ENCODE data around the gene TNF. TPM values are rescaled to one million over a fixed set of nuclear protein-coding genes. Genes with fewer than 3 reads are reported as not detected.
A peak's percentile ranks its signal among the peaks of the same experiment; 100 is the strongest.

TNF gene
- total RNA-seq, 1 experiment from 2014 or later: not detected

DNA sequence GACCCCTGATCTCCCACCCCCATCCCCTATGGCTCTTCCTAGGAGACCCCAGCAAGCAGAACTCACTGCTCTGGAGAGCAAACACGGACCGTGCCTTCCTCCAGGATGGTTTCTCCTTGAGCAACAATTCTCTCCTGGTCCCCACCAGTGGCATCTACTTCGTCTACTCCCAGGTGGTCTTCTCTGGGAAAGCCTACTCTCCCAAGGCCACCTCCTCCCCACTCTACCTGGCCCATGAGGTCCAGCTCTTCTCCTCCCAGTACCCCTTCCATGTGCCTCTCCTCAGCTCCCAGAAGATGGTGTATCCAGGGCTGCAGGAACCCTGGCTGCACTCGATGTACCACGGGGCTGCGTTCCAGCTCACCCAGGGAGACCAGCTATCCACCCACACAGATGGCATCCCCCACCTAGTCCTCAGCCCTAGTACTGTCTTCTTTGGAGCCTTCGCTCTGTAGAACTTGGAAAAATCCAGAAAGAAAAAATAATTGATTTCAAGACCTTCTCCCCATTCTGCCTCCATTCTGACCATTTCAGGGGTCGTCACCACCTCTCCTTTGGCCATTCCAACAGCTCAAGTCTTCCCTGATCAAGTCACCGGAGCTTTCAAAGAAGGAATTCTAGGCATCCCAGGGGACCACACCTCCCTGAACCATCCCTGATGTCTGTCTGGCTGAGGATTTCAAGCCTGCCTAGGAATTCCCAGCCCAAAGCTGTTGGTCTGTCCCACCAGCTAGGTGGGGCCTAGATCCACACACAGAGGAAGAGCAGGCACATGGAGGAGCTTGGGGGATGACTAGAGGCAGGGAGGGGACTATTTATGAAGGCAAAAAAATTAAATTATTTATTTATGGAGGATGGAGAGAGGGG is 1.9 kb upstream of the TNF start:
- no peak for DNase-seq
- Histone ChIP-seq H3K27ac (no peak overlapping the region), H3K9me3 (replicated peaks) (no peaks in the 10 kb centered on the region)

DNA sequence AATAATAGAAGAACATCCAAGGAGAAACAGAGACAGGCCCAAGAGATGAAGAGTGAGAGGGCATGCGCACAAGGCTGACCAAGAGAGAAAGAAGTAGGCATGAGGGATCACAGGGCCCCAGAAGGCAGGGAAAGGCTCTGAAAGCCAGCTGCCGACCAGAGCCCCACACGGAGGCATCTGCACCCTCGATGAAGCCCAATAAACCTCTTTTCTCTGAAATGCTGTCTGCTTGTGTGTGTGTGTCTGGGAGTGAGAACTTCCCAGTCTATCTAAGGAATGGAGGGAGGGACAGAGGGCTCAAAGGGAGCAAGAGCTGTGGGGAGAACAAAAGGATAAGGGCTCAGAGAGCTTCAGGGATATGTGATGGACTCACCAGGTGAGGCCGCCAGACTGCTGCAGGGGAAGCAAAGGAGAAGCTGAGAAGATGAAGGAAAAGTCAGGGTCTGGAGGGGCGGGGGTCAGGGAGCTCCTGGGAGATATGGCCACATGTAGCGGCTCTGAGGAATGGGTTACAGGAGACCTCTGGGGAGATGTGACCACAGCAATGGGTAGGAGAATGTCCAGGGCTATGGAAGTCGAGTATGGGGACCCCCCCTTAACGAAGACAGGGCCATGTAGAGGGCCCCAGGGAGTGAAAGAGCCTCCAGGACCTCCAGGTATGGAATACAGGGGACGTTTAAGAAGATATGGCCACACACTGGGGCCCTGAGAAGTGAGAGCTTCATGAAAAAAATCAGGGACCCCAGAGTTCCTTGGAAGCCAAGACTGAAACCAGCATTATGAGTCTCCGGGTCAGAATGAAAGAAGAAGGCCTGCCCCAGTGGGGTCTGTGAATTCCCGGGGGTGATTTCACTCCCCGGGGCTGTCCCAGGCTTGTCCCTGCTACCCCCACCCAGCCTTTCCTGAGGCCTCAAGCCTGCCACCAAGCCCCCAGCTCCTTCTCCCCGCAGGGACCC is 981 bp upstream of the TNF start:
- no peak overlapping the region for H3K27ac ChIP-seq
- no peak for DNase-seq
- H3K9me3 ChIP-seq (replicated peaks): no peaks in the 10 kb centered on the region
- H3K4me1 ChIP-seq: no peaks in the 10 kb centered on the region
- no peaks in the 10 kb centered on the region for H3K36me3 ChIP-seq
- H3K27me3 ChIP-seq: peaks cover 14% of the 10 kb centered on the region; the same call in 1 of the 2 replicates
- H3K4me3 ChIP-seq: no peak overlapping the region

More for the DNA sequence above, 1.9 kb upstream of the TNF start:
- H3K4me3 ChIP-seq: no peak overlapping the region
- peaks cover 14% of the 10 kb centered on the region; the same call in 1 of the 2 replicates for H3K27me3 ChIP-seq
- no peaks in the 10 kb centered on the region for H3K36me3 ChIP-seq
- H3K4me1 ChIP-seq: no peaks in the 10 kb centered on the region

GRCh38 chr6:31575952-31576685 is 754 bp downstream of the TNF start:
- Histone ChIP-seq H3K9me3 (replicated peaks) (no peaks in the 10 kb centered on the region), H3K27ac (no peak overlapping the region), H3K4me3 (no peak overlapping the region), H3K36me3 (no peaks in the 10 kb centered on the region), H3K27me3 (peaks cover 14% of the 10 kb centered on the region; the same call in 1 of the 2 replicates), H3K4me1 (no peaks in the 10 kb centered on the region)
- DNase-seq: peak; percentile 7 to 21

DNA sequence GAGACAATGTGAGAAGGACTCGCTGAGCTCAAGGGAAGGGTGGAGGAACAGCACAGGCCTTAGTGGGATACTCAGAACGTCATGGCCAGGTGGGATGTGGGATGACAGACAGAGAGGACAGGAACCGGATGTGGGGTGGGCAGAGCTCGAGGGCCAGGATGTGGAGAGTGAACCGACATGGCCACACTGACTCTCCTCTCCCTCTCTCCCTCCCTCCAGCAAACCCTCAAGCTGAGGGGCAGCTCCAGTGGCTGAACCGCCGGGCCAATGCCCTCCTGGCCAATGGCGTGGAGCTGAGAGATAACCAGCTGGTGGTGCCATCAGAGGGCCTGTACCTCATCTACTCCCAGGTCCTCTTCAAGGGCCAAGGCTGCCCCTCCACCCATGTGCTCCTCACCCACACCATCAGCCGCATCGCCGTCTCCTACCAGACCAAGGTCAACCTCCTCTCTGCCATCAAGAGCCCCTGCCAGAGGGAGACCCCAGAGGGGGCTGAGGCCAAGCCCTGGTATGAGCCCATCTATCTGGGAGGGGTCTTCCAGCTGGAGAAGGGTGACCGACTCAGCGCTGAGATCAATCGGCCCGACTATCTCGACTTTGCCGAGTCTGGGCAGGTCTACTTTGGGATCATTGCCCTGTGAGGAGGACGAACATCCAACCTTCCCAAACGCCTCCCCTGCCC is 1.7 kb downstream of the TNF start:
- peaks cover 5% of the 10 kb centered on the region; the same call in 1 of the 2 replicates for H3K27me3 ChIP-seq
- no peaks in the 10 kb centered on the region for H3K4me1 ChIP-seq
- no peak overlapping the region for H3K27ac ChIP-seq
- H3K4me3 ChIP-seq: no peak overlapping the region
- H3K36me3 ChIP-seq: no peaks in the 10 kb centered on the region
- H3K9me3 ChIP-seq (replicated peaks): no peaks in the 10 kb centered on the region
- no peak for DNase-seq

DNA sequence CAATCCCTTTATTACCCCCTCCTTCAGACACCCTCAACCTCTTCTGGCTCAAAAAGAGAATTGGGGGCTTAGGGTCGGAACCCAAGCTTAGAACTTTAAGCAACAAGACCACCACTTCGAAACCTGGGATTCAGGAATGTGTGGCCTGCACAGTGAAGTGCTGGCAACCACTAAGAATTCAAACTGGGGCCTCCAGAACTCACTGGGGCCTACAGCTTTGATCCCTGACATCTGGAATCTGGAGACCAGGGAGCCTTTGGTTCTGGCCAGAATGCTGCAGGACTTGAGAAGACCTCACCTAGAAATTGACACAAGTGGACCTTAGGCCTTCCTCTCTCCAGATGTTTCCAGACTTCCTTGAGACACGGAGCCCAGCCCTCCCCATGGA is 2.2 kb downstream of the TNF start:
- no peaks in the 10 kb centered on the region for H3K9me3 ChIP-seq (replicated peaks)
- DNase-seq: no peak
- peaks cover 2% of the 10 kb centered on the region; the same call in 1 of the 2 replicates for H3K27me3 ChIP-seq
- no peak overlapping the region for H3K27ac ChIP-seq
- H3K4me1 ChIP-seq: no peaks in the 10 kb centered on the region
- H3K36me3 ChIP-seq: no peaks in the 10 kb centered on the region
- H3K4me3 ChIP-seq: no peak overlapping the region

DNA sequence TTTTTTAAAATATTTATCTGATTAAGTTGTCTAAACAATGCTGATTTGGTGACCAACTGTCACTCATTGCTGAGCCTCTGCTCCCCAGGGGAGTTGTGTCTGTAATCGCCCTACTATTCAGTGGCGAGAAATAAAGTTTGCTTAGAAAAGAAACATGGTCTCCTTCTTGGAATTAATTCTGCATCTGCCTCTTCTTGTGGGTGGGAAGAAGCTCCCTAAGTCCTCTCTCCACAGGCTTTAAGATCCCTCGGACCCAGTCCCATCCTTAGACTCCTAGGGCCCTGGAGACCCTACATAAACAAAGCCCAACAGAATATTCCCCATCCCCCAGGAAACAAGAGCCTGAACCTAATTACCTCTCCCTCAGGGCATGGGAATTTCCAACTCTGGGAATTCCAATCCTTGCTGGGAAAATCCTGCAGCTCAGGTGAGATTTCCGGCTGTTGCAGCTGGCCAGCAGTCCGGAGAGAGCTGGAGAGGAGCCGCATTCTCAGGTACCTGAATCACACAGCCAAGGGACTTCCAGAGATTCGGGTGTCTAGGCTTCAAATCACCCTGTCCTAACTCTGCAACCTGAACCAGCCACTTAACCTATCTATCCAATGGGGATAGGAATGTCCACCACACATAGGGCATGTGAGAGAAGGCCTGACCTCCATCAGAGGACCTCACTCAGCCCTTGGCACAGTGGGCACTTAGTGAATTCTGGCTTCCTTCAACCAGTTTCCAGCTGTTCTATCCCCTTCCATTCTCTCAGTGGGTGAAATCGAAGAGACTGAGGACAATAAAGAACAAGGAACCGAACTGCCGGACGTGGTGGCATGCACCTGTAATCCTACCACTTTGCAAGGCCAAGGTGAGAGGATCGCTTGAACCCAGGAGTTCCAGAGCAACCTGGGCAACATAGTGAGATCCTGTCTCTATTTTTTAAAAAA is 3.1 kb downstream of the TNF start:
- Histone ChIP-seq H3K4me1 (no peaks in the 10 kb centered on the region), H3K27me3 (no peaks in the 10 kb centered on the region; the same call in 1 of the 2 replicates), H3K27ac (no peak overlapping the region), H3K4me3 (no peak overlapping the region), H3K36me3 (no peaks in the 10 kb centered on the region), H3K9me3 (replicated peaks) (no peaks in the 10 kb centered on the region)
- DNase-seq: no peak

- Histone ChIP-seq H3K27ac (no peak overlapping the region), H3K36me3 (no peaks in the 10 kb centered on the region), H3K4me1 (no peaks in the 10 kb centered on the region), H3K4me3 (no peak overlapping the region), H3K27me3 (no peaks in the 10 kb centered on the region; the same call in 1 of the 2 replicates), H3K9me3 (replicated peaks) (no peaks in the 10 kb centered on the region)
- no peak for DNase-seq
These were observed 3.7 kb downstream of the TNF start for GRCh38 chr6:31579119-31579505.

DNA sequence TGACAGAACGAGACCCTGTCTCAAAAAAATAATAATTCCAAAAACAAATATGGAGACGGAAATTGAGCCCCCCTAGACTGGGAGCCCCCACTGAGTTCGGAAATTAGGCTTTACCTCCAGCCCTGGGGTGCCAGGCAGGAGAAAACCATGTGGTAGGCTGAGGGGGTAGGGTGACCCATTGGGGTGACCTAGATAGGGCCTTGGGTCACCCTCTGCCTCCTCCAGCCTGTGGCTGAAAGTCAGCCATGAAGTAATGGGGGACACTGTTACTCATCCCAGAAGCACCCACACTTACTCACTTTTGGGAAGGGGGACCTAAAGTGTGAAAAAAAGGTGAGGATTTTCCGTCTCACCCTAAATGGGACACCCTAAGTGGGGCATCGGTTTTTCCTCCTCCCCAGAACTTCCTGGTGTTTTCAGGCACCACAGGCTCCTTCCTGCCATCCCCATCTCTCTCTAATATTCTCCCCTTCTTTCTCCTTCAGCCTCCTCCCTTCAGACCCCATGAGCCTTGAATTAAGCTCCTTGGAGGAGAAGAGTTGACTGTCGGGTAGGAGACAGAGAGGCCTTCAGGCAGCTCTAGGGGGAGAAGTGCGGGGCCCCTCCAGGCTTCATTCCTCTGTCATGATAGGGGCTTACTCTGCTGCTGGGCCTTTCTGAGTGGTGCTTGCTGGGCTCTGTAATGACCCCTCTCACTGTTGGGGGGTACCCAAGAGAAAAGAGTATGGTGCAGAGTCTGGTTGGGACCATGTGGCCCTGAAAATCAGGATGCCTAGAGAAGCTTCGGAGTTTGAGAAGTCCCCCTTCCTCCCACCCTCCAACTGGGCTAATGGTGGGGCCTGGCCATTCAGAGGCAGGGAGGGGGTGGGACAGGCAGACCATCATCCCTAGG is 4.4 kb downstream of the TNF start:
- Histone ChIP-seq H3K4me1 (no peaks in the 10 kb centered on the region), H3K27me3 (no peaks in the 10 kb centered on the region; the same call in 1 of the 2 replicates), H3K36me3 (no peaks in the 10 kb centered on the region), H3K9me3 (replicated peaks) (no peaks in the 10 kb centered on the region), H3K27ac (no peak overlapping the region), H3K4me3 (no peak overlapping the region)
- no peak for DNase-seq

DNA sequence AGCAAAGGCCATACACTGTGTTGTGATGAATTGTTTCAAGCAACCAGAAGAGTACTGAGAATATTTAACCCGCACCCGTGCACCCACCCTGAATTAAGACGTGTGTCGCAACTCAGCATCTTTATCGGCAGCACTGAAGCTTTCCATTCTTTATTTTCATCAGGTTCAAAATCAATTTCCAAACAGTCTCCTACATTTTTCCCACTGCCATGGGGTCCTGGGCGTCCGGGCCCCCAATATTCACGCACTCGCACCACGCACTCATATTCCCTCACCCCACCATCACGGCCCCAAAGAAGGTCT is 5.0 kb downstream of the TNF start:
- H3K27me3 ChIP-seq: no peaks in the 10 kb centered on the region; the same call in 1 of the 2 replicates
- no peak for DNase-seq
- no peaks in the 10 kb centered on the region for H3K9me3 ChIP-seq (replicated peaks)
- H3K4me3 ChIP-seq: peak overlapping the region; percentile 64
- H3K27ac ChIP-seq: no peak overlapping the region
- H3K36me3 ChIP-seq: no peaks in the 10 kb centered on the region
- no peaks in the 10 kb centered on the region for H3K4me1 ChIP-seq

DNA sequence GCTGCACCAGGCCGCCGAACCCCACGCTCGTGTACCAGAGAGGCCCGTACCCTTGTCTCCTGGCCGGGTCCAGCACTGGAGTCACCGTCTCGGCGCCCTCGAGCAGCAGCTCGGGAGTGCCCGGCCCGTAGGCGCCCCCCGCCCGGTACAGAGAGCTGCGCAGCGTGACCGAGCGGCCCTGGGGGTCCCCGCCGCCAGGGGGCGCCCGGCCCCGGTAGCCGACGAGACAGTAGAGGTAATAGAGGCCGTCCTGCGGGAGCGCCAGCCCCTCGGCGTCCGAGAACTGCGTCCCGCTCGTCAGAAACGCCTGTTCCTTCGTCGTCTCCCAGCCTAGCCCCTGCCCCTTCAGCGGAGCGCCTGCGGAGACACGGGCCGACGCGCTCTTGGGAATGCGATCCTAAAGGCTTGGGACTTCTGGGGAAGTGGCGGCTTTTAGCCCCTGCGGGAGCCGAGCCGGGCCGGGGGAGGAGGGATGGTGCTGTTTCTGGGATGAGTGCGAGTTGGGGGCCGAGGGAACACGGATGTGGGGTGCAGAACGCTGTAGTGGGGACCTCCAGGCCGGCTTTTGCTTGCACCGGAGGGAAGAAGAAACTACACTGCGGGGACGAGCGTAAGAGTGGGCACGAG is 5.6 kb downstream of the TNF start:
- Histone ChIP-seq H3K36me3 (no peaks in the 10 kb centered on the region), H3K4me3 (peak overlapping the region; percentile 64), H3K9me3 (replicated peaks) (no peaks in the 10 kb centered on the region), H3K27ac (no peak overlapping the region), H3K4me1 (no peaks in the 10 kb centered on the region), H3K27me3 (no peaks in the 10 kb centered on the region)
- peak; percentile 82 to 83 for DNase-seq

GRCh38 chr6:31581434-31582229 is 6.3 kb downstream of the TNF start:
- DNase-seq: peak in 1 of 2 experiments; percentile 10
- H3K27me3 ChIP-seq: no peaks in the 10 kb centered on the region
- H3K4me1 ChIP-seq: no peaks in the 10 kb centered on the region
- no peaks in the 10 kb centered on the region for H3K36me3 ChIP-seq
- H3K9me3 ChIP-seq (replicated peaks): no peaks in the 10 kb centered on the region
- peak overlapping the region; percentile 64 for H3K4me3 ChIP-seq
- H3K27ac ChIP-seq: no peak overlapping the region
